HG03103 (cell line): ENCODE measurements around the gene CTTNBP2.

Experiments
- ATAC-seq: cut with Tn5 transposase; IDR thresholded peaks from one replicate; pipeline ENCODE4 v1.9.1; 2021; ENCODE audit warnings: low read depth; ENCODE audit not compliant: unreplicated experiment

Gene CTTNBP2

GRCh38 chr7:117825132-117825531 lies 48.1 kb downstream of the CTTNBP2 start:
- ATAC-seq, result no peak

GRCh38 chr7:117824592-117824991 lies 48.6 kb downstream of the CTTNBP2 start:
- no peak for ATAC-seq

GRCh38 chr7:117819558-117819957 lies 53.7 kb downstream of the CTTNBP2 start:
- no peak for ATAC-seq

GRCh38 chr7:117818232-117818631 lies 55.0 kb downstream of the CTTNBP2 start:
- ATAC-seq, result no peak

- ATAC-seq, result no peak
Observed at GRCh38 chr7:117816727-117817126, 56.5 kb downstream of the CTTNBP2 start.

- ATAC-seq, result no peak
Observed at GRCh38 chr7:117811696-117812095, 61.5 kb downstream of the CTTNBP2 start.

- no peak for ATAC-seq
Observed at GRCh38 chr7:117810642-117811512, 62.4 kb downstream of the CTTNBP2 start.

- no peak for ATAC-seq
Observed at GRCh38 chr7:117809958-117810357, 63.3 kb downstream of the CTTNBP2 start.

GRCh38 chr7:117808910-117809705 lies 64.1 kb downstream of the CTTNBP2 start:
- no peak for ATAC-seq

- no peak for ATAC-seq
Observed at GRCh38 chr7:117808341-117808757, 64.9 kb downstream of the CTTNBP2 start.

GRCh38 chr7:117807676-117808075 lies 65.6 kb downstream of the CTTNBP2 start:
- ATAC-seq, result no peak

GRCh38 chr7:117806011-117806410 lies 67.2 kb downstream of the CTTNBP2 start:
- ATAC-seq, result no peak

GRCh38 chr7:117805241-117805640 lies 68.0 kb downstream of the CTTNBP2 start:
- ATAC-seq, result no peak

GRCh38 chr7:117803476-117803875 lies 69.8 kb downstream of the CTTNBP2 start:
- no peak for ATAC-seq

GRCh38 chr7:117802660-117803059 lies 70.6 kb downstream of the CTTNBP2 start:
- ATAC-seq, result no peak

- ATAC-seq, result no peak
Observed at GRCh38 chr7:117800841-117801240, 72.4 kb downstream of the CTTNBP2 start.

- ATAC-seq, result no peak
Observed at GRCh38 chr7:117800406-117800805, 72.8 kb downstream of the CTTNBP2 start.

GRCh38 chr7:117796889-117797288 lies 76.4 kb downstream of the CTTNBP2 start:
- ATAC-seq, result no peak

GRCh38 chr7:117793976-117794375 lies 79.3 kb downstream of the CTTNBP2 start:
- ATAC-seq, result no peak

GRCh38 chr7:117793521-117793920 lies 79.7 kb downstream of the CTTNBP2 start:
- ATAC-seq, result no peak
